Measurements from ENCODE around the gene COG3.

DNA sequence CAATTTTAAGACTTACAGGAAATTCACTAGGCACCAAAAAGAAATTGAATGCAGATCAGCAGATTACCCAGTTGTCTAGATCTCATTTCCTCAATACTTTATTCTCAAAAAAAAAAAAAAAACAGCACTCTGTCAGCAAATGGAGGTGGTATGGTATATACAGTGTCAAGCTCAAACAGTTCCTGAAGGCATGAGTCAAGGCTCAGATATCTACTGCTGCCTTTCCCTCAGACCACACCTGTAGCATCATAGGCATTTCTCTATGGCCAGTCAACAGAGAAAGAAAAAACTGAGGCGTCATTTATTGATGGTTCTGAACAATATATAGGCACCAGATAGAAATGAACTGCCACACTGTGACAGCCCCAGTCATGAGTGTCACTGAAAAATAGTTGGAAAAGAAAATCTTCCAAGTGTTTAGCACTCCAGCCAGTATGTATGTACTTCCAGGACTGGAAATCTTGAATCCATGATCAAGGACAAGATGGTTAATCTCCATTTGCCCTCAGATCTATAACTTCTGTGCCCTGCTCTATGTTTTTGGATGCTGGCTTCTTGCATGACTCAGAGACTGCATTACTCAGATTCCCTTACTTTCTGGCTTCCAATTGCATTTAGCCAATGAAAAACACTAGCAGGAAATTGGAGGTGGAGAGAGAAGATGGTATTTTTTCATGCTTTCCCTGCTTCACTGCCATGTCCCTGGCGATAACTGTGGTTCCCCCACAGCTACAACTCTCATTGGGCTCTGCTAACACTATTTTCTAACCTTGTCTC, 8.4 kb upstream of the COG3 start:
- TF ChIP-seq, protein P1, sequence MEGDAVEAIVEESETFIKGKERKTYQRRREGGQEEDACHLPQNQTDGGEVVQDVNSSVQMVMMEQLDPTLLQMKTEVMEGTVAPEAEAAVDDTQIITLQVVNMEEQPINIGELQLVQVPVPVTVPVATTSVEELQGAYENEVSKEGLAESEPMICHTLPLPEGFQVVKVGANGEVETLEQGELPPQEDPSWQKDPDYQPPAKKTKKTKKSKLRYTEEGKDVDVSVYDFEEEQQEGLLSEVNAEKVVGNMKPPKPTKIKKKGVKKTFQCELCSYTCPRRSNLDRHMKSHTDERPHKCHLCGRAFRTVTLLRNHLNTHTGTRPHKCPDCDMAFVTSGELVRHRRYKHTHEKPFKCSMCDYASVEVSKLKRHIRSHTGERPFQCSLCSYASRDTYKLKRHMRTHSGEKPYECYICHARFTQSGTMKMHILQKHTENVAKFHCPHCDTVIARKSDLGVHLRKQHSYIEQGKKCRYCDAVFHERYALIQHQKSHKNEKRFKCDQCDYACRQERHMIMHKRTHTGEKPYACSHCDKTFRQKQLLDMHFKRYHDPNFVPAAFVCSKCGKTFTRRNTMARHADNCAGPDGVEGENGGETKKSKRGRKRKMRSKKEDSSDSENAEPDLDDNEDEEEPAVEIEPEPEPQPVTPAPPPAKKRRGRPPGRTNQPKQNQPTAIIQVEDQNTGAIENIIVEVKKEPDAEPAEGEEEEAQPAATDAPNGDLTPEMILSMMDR (IDR thresholded peaks at IDR 0.05): no peak
- no peak for TF ChIP-seq POLR2A (IDR thresholded peaks at IDR 0.05)
